NCI-H187 treated with DMSO at 0.1 percent for 48 hours (cell line): ENCODE results near the gene RTN4RL2.
"Not testable (repeated sequence)": the region's sequence is repeated elsewhere in the genome, so short reads cannot be mapped to it uniquely, and the experiment has no call there.

Experiments used
- DNase-seq: peaks from one replicate; lab custom pipeline; 2025; lab: John Stamatoyannopoulos, UW

RTN4RL2 gene

DNA sequence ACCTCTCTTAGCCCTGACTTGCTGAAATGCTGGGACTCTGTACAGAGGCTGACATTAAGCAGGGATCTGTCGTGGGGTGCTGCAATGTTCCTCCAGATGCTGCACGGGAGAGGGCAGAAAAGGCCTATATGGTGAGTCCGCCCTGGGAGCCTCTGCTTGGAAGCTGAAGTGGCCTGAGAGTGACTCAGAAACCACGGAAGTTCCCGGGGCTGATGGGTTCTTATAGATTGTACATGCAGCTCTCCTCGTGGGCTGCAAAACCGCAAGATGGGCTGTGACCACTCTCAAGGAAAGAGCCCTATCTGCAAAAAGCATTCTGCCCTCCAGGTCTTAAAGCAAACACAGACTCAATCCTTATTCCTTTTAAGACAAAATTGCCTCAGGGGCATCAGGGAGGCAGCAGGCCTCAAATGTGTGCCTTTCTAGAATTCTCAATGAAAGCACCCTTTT, 27.6 kb upstream of the RTN4RL2 start:
- no peak for DNase-seq

DNA sequence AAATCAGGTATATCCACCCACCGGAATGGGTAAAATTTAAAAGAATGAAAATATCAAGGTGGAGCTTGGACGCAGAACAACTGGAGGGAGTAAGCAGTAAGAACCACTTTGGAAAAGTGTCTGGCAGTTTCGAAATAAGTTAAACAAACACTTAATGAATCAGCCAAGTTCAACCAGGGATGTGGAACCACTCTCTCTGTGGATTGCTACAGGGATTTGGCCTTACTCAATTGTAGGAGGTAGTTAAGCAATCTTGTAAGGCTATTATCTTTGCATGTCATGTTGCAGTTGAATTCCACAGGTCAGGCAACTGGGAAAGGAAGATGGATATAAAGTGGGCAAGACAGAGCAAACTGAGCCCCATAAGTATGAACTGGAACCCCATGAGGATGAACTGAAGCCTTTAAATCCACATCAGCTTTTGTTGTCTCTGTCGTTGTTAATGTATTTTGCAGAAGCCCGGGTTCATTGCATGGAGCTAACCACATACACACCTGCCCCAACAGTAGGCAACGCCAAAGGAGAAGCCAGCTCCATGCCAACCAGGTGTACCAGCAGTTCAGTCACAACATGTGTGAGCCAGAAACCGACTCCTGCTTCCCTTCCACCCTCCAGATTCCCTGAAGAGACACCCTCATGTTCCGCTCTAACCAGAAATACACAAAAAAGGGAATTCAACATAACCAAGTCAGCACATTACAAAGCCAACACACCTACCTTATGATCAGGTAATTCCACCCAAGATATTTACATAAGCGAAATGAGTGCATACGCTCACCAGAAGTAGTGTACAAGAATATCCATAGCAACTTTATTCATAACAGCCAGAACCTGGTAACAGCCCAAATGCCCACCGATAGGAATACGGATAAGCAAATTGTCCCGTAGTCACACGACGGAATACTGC, 25.4 kb upstream of the RTN4RL2 start:
- DNase-seq, result no peak

DNA sequence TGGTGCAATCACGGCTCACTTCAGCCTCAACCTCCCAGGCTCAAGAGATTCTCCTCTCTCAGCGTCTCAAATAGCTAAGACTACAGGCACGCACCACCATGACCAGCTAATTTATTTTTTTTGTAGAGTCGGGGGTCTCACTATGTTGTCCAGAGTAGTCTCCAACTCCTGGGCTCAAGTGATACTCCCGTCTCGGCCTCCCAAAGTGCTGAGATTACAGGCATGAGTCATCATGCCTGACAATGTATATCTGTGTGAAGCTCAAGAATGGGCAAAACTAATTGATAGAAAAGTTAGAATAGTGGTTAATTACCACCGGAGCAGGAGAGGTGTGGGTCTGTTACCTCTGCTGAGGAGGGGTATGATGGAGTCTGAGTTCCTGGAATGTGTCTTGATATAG, 24.3 kb upstream of the RTN4RL2 start:
- DNase-seq, result no peak

DNA sequence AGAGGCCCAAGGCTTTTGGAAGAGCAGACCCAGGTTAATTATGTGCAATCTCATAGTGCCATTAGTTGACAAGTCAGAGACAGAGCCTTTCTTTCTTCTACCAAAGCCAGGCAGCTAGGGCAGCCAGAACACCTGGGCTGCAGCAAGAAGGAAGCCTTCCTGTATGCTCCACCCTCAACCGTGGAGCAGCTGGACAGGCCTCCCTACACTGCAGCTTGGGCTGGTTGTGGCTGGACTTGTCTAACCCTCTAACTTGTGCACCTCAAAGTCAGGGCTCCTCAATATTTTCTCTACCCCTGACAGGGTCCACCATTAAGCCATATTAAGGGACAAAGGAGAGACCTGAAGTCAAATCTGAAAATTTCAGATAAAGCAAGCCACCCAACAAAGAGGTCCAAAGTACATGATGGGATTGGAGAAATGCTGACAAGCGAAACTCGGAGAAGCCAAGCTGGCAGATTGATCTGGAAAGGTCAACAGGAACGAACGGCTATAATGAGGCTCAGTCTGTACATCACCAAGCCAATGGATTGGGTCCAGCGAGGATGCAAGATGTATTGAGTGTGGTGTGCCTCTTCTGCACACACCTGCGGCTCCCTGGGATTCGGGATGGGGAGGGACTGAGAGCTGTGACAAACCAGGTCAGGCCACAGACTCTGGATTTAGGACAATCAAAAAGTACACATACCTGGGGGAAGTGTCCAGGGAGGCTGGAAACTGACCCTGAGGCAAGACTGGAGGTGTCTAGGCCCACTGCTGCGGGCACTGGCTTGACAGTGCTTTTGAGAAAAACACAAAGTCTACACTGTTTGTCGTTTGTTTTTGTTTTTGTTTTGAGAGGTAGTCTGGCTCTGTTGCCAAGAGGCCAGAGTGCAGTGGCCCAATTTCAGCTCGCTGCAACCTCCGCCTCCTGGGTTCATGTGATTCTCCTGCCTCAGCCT, 21.7 kb upstream of the RTN4RL2 start:
- no peak for DNase-seq

DNA sequence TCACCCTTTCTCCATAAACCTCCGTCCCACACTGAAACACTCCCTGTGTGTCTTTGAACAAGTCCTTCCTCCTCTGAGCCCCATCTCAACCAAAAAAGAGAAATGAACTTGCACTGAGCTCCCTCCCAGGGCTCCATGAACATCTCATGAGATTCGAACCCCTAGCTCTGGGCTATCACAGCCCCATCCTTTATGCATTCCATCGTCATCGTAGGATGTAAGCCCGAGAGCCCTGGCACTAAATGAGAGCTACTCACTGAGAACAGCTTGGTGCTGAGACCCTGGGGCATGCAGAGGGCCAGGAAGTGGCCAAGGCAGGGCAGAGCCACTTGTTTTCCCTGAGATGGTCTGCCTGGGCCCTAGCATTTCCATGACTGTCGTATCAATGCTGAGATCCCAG, 20.5 kb upstream of the RTN4RL2 start:
- DNase-seq, result no peak

DNA sequence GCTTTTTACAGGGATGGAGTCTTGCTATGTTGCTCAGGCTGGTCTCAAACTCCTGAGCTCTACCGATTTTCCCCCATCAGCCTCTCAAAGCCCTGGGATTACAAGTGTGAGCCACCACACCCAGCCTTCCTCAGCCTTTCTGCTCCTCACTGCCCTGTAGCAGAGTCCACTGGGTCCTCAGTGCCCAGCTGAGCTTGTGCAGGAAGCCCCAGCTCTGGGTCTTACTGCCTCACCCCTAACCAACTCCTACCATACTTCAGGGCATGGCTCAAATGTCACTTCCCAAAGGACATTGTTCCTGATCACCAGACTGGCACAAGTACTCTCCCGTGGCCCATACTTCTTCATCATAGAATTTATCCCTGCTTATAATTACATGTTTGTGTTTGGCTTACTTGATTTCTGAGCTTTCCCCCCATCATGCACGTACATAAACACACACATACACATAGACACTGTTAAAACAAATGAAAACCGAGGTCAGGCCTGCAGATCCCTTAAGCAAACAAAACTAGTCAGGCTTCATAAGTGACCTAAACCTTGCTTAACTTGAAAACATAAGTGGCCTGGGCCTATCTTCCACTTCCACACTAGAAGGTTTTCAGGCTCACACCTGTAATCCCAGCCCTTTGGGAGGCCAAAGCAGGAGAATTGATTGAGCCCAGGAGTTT, 19.4 kb upstream of the RTN4RL2 start:
- DNase-seq, result no peak

DNA sequence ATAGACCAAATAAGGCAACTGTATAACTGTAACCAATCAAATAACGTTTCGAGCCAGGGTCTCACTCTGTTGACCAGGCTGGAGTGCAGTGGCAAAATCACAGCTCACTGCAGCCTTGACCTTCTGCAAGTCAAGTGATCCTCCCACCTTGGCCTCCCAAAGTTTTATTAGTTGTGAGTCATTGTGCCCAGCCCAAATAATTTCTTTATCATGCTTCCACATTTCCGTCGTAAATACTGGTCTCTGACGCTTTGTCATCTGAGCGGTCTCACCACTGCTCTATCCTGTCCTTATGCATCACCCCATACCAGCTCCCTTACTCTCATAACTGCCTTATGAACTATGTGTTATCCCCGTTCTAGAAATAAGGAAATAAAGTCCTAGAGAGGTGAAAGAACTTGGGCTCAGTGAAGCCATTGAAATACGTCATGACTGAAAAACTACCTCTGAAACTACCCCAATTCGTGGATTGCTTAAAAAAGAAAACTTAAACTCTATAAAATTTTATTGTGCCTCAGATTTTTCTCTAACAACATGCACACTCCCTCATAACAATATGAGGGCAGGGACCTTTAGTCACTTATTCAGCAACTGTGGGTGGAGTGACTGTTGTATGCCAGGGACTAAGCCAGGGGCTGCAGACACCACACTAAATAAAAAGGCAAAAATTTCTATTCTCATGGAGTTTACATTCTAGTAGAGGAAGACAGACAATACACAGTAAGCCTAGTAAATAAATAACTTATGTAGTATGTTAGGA, 15.8 kb upstream of the RTN4RL2 start:
- DNase-seq, result no peak

DNA sequence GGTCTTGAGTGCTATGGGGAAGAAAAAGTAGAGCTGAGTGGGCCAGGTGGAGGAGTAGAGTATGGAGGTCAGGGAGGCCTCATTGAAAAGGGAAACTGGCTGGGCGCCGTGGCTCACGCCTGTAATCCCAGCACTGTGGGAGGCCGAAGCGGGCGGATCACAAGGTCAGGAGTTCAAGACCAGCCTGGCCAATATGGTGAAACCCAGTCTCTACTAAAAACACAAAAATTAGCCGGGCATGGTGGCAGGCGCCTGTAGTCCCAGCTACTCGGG, 15.3 kb upstream of the RTN4RL2 start:
- DNase-seq, result not testable (repeated sequence)

DNA sequence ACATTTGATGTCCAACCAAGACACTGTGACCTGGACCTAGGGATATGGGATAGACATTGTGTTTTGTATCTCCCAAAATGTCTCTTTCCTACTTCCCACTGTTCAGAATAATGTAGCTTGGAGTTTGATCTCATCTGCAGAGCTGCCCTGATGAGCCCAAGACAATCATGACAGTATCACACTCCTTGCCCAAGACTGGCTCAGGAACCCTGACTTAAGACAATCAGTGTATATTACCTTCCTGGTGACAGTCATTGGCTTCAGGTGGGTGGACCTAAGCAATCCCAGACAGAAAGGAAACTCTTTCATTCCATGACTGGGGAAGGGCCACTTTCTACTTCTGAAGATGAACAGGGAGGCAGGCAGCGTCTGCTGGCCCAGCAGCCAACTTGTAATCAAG, 14.3 kb upstream of the RTN4RL2 start:
- DNase-seq, result no peak

DNA sequence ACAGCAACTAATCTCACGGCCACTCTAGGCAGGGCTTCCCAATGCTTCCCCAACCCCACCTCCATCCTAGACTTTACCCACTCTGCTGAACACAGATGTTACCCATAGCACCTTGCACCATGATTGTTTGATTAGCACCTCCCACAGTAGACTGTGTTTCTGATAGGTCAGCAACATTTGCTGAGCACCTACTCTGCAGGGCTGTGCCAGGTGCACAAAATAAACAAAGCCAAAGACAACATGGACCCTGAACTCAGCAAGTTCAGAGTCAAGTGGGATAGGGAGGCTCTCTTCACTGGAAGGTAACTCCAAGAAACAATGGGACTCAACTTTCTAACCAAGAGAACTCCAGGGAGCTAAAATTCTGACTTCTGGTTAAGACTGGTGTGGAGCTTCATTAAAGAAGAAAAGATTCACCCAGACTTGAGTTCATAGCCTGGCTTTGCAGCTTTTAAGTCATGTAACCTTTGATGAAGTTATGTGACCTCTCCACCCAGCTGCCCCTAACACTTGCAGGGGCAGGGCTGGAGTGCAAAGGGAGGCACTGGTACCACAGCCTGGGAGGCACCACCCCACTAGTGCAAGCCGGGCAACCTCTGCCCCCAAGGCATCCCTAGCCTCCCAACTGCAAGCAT, 6.7 kb upstream of the RTN4RL2 start:
- DNase-seq, result no peak

DNA sequence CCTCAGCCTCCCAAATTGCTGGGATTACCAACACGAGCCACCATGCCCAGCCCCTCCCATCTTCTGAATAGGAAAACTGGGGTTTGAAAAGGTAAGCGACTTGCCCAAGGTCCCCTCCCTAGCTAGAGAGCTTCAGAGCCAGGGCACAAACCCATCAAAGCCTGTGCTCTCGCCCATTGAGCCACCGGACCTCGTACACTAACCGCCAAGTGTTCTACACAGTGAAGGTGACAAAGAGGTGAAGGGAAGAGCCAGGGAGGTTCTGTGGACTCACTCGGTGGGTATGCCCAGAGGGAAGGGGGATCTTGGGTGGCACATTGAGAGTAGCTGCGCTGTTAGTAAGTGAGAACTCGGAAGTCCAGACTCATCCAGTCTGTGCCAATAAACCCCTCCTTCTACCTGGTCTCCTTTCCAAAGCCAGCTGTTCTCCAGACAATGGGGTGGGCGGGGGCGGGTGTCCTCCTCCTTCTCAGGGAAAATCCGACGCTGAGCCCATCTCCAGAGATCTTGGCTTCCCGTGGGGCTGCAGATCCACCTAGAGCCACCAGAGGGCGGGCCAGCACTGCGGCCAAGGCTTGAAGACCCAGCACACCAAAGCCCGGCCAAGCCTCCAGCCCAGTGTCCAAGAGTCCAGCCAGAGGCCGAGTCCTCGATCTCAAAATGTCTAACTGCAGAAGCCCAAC, 3.2 kb upstream of the RTN4RL2 start:
- no peak for DNase-seq

DNA sequence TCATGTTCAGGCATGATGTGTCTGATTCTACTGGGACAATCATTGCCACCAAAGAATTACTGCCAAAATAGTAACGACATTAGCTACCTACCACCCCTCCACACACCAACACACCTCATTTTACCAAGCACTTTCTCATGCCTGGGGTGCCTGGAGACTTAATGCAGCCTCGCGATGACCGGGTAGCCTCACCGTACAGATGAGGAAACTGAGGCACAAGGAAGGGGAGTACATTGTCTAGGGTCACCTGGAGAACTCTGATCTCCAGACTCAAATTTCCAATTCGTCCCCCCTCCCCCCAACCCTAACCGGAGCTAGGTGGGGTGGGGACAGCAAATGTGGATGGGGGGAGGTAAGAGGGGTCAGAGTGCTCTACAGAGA, 2.7 kb upstream of the RTN4RL2 start:
- no peak for DNase-seq

DNA sequence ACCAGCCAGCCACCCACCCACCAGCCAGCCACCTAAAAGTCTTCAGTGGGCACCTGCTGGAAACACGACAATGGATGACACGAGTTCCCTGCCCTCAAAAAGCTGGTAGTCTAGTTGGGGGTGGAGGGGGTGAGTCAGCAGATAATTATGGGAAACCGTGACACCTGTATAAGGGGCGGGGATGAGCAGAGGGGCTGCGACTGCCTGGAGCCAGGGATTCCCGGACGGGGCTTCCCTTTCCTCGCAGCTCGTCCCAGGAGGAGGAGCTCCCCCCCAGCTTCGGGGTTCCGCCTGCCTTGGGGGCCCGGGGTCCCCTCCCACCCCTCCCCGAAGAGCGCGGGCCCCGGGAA, 2.3 kb upstream of the RTN4RL2 start:
- no peak for DNase-seq

DNA sequence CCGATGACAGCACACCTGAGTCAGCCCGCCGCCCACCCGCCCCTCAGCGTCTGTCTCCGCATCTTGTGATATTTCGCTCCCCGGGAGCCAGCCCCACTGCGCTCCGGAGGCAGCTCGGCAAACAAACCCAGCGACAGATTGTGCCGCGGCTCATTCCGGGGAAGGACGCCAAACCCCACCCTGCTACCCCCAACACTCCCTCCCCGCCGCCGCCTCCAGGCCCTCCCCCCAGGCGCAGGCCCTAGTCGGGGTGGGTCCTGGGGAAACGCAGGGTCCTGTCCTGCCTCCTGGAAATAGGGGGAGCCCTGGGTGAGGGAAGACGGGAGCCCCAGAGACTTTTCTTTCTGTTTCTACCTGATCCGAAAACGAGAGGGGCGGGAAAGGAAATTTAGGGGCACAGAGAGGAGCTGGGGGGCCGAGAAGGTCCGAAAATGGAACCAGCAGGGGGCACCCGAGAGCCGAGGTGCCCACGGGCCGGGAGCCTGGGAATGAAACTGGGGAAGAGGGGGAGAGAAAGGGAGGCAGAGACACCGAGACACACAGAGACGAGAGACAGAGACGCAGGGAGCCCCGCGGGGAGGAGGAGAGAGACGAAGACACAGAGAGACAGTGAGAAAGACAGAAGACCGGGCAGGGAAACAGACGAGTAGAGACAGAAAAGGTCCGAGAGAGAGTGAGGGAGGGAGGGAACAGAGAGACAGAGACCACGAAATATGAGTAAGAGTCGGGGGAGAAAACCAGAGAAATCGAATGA, 1.7 kb upstream of the RTN4RL2 start:
- DNase-seq, result no peak

DNA sequence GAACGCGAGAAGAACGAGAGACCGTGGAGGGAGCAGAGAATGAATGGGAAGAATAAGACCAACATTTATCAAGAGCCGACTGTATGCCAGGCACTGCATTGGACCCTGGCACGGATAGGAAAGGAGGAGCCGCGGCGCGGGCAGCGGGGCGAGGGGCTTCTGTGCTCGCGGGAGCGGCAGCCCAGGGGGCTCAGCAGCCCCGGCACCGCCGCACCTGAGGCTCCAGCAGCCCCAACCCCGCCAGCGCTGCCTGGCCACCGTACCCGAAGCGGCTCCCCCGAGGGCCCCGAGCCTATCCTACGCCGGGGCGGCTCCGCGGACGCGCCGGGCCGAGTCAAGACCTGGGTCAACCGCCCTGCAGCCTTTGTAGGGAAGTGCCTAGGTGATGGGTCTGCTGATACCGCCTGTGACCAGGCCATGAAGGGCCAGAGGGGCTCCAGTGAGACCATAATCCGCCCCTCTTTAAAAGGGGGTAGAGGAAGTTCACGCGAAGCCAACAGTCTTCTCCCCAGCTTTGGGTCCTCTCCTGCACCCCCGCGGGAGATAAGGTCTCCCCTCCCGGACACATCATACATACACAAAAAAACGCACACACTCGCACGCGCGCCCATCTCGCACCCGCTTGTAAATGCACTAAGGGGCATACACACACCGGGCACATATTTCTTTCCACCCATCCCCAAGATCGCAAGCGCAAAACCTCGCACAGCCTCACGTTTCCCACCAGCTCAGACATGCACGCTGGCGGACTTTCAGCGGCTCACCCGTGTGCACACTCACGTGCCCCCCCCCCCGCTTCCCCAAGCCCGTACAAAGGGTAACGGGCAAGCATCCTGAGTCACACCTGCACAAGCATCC, 935 bp upstream of the RTN4RL2 start:
- DNase-seq, result no peak

DNA sequence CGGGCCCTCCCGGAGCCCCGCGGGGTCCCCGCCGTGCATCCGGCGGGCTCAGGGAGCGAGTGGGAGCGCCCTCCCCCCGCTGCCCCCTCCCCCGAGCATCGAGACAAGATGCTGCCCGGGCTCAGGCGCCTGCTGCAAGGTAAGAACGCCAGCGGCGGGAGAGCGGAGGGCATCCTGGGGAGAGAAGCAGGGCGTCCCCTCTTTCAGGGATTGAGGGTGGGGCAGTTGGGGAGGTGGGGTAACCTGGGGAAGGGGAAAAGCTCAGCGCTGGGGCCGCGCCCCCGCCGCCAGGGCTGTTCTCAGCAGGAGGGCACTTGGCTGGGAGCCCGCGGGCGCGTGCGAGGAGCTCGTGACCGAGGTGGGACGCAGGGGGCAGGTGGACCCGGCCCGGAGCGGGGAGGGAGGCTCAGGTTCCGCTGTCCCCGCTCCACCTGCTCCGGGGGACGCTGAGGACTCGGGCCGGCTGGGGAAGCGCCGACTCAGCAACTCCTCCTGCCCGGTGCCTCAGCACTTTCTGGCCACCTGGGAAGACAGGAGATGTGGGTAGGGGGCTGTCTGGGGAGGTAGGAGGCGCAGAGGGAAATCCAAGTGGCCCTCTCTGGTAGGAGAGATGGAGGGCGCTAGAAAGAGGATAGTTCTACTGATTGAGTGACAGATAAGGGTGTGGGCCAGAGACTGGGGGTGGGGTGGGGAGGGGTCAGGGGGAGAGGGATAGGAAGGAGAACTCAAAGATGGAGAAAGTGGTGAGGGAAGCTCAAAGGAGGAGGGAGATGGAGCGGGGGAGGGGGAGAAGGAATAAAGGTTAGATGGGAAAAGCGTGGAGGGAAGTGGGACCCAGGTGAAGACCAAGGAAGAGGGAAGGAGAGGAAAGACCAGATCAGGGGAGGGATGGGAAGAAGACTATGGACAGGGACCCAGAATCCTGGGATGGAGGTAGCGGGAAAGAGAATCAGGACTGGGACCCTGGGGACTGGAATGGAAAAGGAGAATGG, 726 bp downstream of the RTN4RL2 start:
- DNase-seq, result no peak

DNA sequence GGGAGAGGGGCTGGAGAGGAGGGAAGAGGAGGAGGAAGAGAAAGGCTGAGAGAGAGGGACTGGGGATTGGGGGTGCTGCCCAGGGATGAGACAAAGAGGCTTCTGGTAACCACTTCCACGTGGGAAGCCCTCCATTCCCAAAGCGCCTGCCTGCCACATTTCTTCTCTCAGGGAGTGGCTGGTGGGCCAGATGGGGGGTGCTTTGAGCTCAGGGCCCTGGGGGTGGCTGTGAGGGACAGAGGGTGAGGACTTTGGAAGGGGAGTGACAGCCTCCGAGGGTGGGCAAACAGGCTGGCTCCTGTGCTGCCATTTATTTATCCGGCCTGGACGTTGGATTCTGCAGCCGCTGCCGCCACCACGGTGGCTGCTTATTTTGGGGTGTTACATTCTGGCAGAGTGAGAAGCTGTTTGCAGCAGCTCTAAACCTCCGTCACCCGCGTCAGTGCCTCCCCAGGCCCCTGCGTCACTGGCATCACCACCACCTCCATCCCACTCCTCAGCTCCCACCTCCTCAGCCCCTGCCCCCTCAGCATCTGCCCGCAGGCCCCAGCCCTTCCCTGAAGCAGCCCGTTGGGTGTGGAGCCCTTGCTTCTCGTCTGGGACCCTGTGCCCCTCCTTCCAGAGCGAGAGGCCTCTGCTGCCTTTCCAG, 1.6 kb downstream of the RTN4RL2 start:
- no peak for DNase-seq
